ENCODE measurements around the gene PLOD3.
"Not testable (repeated sequence)": the region's sequence is repeated elsewhere in the genome, so short reads cannot be mapped to it uniquely, and the experiment has no call there.

PLOD3 gene

GRCh38 chr7:101216001-101216859 is 1.2 kb downstream of the PLOD3 start:
- no peak for DNase-seq (ENCODE audit: low read depth in 1 of 2, low spot score in 1 of 2)

- no peak for DNase-seq (ENCODE audit: low read depth in 1 of 2, low spot score in 1 of 2)
Observed at GRCh38 chr7:101212014-101212413, 5.4 kb downstream of the PLOD3 start.

- DNase-seq (ENCODE audit: low read depth in 1 of 2, low spot score in 1 of 2) = no peak
Observed at GRCh38 chr7:101211501-101211900, 5.9 kb downstream of the PLOD3 start.

- no peak for DNase-seq (ENCODE audit: low read depth in 1 of 2, low spot score in 1 of 2)
Observed at GRCh38 chr7:101210143-101210542, 7.2 kb downstream of the PLOD3 start.

- DNase-seq (ENCODE audit: low read depth in 1 of 2, low spot score in 1 of 2) = no peak
Observed at GRCh38 chr7:101208794-101209193, 8.6 kb downstream of the PLOD3 start.

GRCh38 chr7:101207459-101207858 is 9.9 kb downstream of the PLOD3 start:
- DNase-seq (ENCODE audit: low read depth in 1 of 2, low spot score in 1 of 2) = no peak

- no peak for DNase-seq (ENCODE audit: low read depth in 1 of 2, low spot score in 1 of 2)
Observed at GRCh38 chr7:101206665-101207042, 10.7 kb downstream of the PLOD3 start.

GRCh38 chr7:101205901-101206664 is 11.3 kb downstream of the PLOD3 start:
- no peak for DNase-seq (ENCODE audit: low read depth in 1 of 2, low spot score in 1 of 2)

- not testable (repeated sequence) for DNase-seq (ENCODE audit: low read depth in 1 of 2, low spot score in 1 of 2)
Observed at GRCh38 chr7:101203740-101204738, 13.3 kb downstream of the PLOD3 start.

GRCh38 chr7:101202603-101202918 is 14.8 kb downstream of the PLOD3 start:
- DNase-seq (ENCODE audit: low read depth in 1 of 2, low spot score in 1 of 2) = no peak

GRCh38 chr7:101201695-101202602 is 15.4 kb downstream of the PLOD3 start:
- DNase-seq (ENCODE audit: low read depth in 1 of 2, low spot score in 1 of 2) = no peak

GRCh38 chr7:101200862-101201599 is 16.4 kb downstream of the PLOD3 start, which contains the start of gene MOGAT3:
Gene MOGAT3 (minus strand): TSS chr7:101201036. CDS start chr7:101200854, 182 bp downstream.
- DNase-seq (ENCODE audit: low read depth in 1 of 2, low spot score in 1 of 2) = no peak

GRCh38 chr7:101200504-101200861 is 16.9 kb downstream of the PLOD3 start:
- DNase-seq (ENCODE audit: low read depth in 1 of 2, low spot score in 1 of 2) = no peak

GRCh38 chr7:101199522-101199921 is 17.9 kb downstream of the PLOD3 start:
- DNase-seq (ENCODE audit: low read depth in 1 of 2, low spot score in 1 of 2) = not testable (repeated sequence)

GRCh38 chr7:101198476-101198875 is 18.9 kb downstream of the PLOD3 start:
- DNase-seq (ENCODE audit: low read depth in 1 of 2, low spot score in 1 of 2) = no peak

GRCh38 chr7:101197991-101198390 is 19.4 kb downstream of the PLOD3 start:
- no peak for DNase-seq (ENCODE audit: low read depth in 1 of 2, low spot score in 1 of 2)

- no peak for DNase-seq (ENCODE audit: low read depth in 1 of 2, low spot score in 1 of 2)
Observed at GRCh38 chr7:101195884-101196283, 21.5 kb downstream of the PLOD3 start.

- DNase-seq (ENCODE audit: low read depth in 1 of 2, low spot score in 1 of 2) = no peak
Observed at GRCh38 chr7:101189109-101189508, 28.3 kb downstream of the PLOD3 start.

- DNase-seq (ENCODE audit: low read depth in 1 of 2, low spot score in 1 of 2) = no peak
Observed at GRCh38 chr7:101186844-101187428, 30.4 kb downstream of the PLOD3 start.

Data from activated T-helper 1 cell treated with anti-CD3 and anti-CD28 coated beads, Interleukin-2, amount 50 U/mL, for 16 hours (primary cell).